ENCODE measurements around the gene AXIN1. TPM values are rescaled to one million over a fixed set of nuclear protein-coding genes. Genes with fewer than 3 reads are reported as not detected.

The AXIN1 gene
- total RNA-seq, 1 experiment from 2014 or later, result 26.9 TPM

- Histone ChIP-seq H3K27me3 (ENCODE audit: low read length) (no peaks in the 10 kb centered on the region), H3K9me3 (ENCODE audit: low read length) (no peaks in the 10 kb centered on the region), H3K9me2 (replicated peaks; ENCODE audit: low read length) (no peaks in the 10 kb centered on the region), H3K4me1 (ENCODE audit: insufficient read depth, low read length) (peaks cover 2% of the 10 kb centered on the region; the same call in 1 of the 2 replicates), H3K4me2 (ENCODE audit: low read length) (no peak overlapping the region), H3F3A (ENCODE audit: low read length, unreplicated experiment) (no peaks in the 10 kb centered on the region), H3K27ac (ENCODE audit: low read length) (no peak overlapping the region), H3K4me3 (ENCODE audit: low read length) (no peak overlapping the region), H3K79me2 (ENCODE audit: low read length) (no peaks in the 10 kb centered on the region), H3K36me3 (ENCODE audit: low read depth, low read length) (no peaks in the 10 kb centered on the region), H3K9ac (ENCODE audit: low read length) (no peak overlapping the region), H4K20me1 (ENCODE audit: low read length) (no peaks in the 10 kb centered on the region), H2AFZ (ENCODE audit: low read length) (no peak overlapping the region)
- ATAC-seq (no peak), DNase-seq (no peak)
- CTCF ChIA-PET, result interaction anchor here (0.6 to 1.3 kb wide), 3 partner anchors 9 to 254 kb away, joined by 3 to 4 read pairs (median 3); partner anchors contain the start of genes AXIN1 and MRPL28
- TF ChIP-seq EZH2 (IDR thresholded peaks at IDR 0.05; ENCODE audit: low read length, unreplicated experiment) (no peak), CTCF (conservative IDR thresholded peaks at IDR 0.05; ENCODE audit: low read depth, low read length) (no peak), EZH2phosphoT487 (IDR thresholded peaks at IDR 0.05; ENCODE audit: borderline replicate concordance, low read length) (no peak)
- no TSS peak for BruUV-seq (replicated peaks)
- intact Hi-C loops (cut with micrococcal nuclease), result no loop called here
- POLR2A ChIA-PET (ENCODE audit: unreplicated experiment), result no interaction called here
These were observed 8.9 kb upstream of the AXIN1 start for GRCh38 chr16:361341-361871.

DNA sequence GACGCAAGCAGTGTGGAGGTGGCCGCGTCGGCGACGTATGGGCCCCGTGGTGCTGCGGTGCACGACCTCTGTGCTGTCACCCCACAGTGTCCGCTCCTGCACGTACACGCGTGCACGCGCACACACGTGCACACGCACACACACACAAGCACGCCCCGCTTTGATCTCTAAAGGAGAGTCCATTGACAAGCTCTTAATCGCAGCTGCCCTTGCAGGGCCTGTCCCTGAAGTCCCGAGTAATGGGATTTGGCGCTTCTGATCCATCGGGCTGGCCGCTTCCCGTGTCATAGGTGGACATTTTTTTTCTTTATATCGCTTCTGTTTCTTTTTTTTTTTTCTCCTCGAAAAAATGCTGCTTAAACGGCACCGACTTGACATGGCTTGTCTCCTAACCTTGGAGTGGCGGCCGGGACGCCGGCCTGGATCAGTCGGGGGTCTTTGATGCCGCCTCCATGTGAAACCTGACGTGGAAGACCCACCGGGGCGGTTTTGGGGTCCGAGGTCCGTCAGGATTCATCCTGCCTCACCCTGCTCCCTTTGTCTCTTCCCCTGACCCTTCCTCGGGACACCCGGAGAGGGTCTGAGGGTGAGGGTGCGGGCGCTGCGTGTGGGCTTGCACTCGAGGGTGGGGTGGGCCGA is 8.3 kb upstream of the AXIN1 start:
- no peaks in the 10 kb centered on the region for H3K79me2 ChIP-seq (ENCODE audit: low read length)
- H3K4me3 ChIP-seq (ENCODE audit: low read length), result no peak overlapping the region
- H3K9me3 ChIP-seq (ENCODE audit: low read length), result no peaks in the 10 kb centered on the region
- no peaks in the 10 kb centered on the region for H3F3A ChIP-seq (ENCODE audit: low read length, unreplicated experiment)
- ATAC-seq (no peak), DNase-seq (no peak)
- H3K9ac ChIP-seq (ENCODE audit: low read length), result no peak overlapping the region
- no peaks in the 10 kb centered on the region for H3K36me3 ChIP-seq (ENCODE audit: low read depth, low read length)
- peaks cover 2% of the 10 kb centered on the region; the same call in 1 of the 2 replicates for H3K4me1 ChIP-seq (ENCODE audit: insufficient read depth, low read length)
- H3K4me2 ChIP-seq (ENCODE audit: low read length), result no peak overlapping the region
- ChIA-PET POLR2A (ENCODE audit: unreplicated experiment) (no interaction called here), CTCF (interaction anchor here (0.6 kb wide), 1 partner anchor 8 kb away, joined by 4 read pairs; the partner anchor contains the start of gene AXIN1)
- BruUV-seq (replicated peaks), result no TSS peak
- no peaks in the 10 kb centered on the region for H4K20me1 ChIP-seq (ENCODE audit: low read length)
- no peak overlapping the region for H2AFZ ChIP-seq (ENCODE audit: low read length)
- H3K9me2 ChIP-seq (replicated peaks; ENCODE audit: low read length), result no peaks in the 10 kb centered on the region
- TF ChIP-seq EZH2 (IDR thresholded peaks at IDR 0.05; ENCODE audit: low read length, unreplicated experiment), result no peak
- no peak for TF ChIP-seq EZH2phosphoT487 (IDR thresholded peaks at IDR 0.05; ENCODE audit: borderline replicate concordance, low read length)
- TF ChIP-seq CTCF (conservative IDR thresholded peaks at IDR 0.05; ENCODE audit: low read depth, low read length), result no peak
- no peaks in the 10 kb centered on the region for H3K27me3 ChIP-seq (ENCODE audit: low read length)
- intact Hi-C loops (cut with micrococcal nuclease), result no loop called here
- no peak overlapping the region for H3K27ac ChIP-seq (ENCODE audit: low read length)

All from PC-3 (cell line).